ENCODE data around the gene APC. TPM values are rescaled to one million over a fixed set of nuclear protein-coding genes. Genes with fewer than 3 reads are reported as not detected.

The APC gene
- total and polyA plus RNA-seq, 2 of the 8 experiments (the other 6 are each of a cell fraction or from before 2014, with no cell fraction given): 6.8 to 41.9 TPM

- H2BK15ac ChIP-seq (ENCODE audit: low read length): no peak overlapping the region
- H4K91ac ChIP-seq (replicated peaks; ENCODE audit: insufficient read length, low read length): no peak overlapping the region
- ChIA-PET POLR2A (ENCODE audit: partially characterized antibody) (no interaction called here), CTCF (ENCODE audit: partially characterized antibody) (no interaction called here)
- H3K56ac ChIP-seq (replicated peaks; ENCODE audit: insufficient read length, low read depth, low read length): no peak overlapping the region
- H3K9me3 ChIP-seq (ENCODE audit: insufficient read depth in 2 of 2, low read depth in 1 of 2, low read length in 1 of 2): no peaks in the 10 kb centered on the region
- no peak overlapping the region for H2BK20ac ChIP-seq (ENCODE audit: low read length)
- no peak overlapping the region for H3K4me3 ChIP-seq (ENCODE audit: extremely low read depth in 1 of 4, insufficient read depth in 2 of 4, low read depth in 3 of 4, low read length in 4 of 4)
- no peak overlapping the region for H3K18ac ChIP-seq (ENCODE audit: extremely low read depth, low read length)
- H3K79me2 ChIP-seq (ENCODE audit: control insufficient read depth in 1 of 2, insufficient read depth in 2 of 2, low read length in 2 of 2): no peaks in the 10 kb centered on the region
- no peak for FAIRE-seq
- peaks cover 0 to 19% (median 4%) of the 10 kb centered on the region in 4 experiments; a peak in 3 of 8 replicates for H3K36me3 ChIP-seq (ENCODE audit: control insufficient read depth in 2 of 4, insufficient read depth in 4 of 4, low read length in 3 of 4)
- no peak overlapping the region for H3K23ac ChIP-seq (ENCODE audit: insufficient read length)
- H3K14ac ChIP-seq (ENCODE audit: insufficient read length): no peak overlapping the region
- H2AK5ac ChIP-seq (ENCODE audit: low read depth, low read length): no peak overlapping the region
- H3K23me2 ChIP-seq (ENCODE audit: low read depth, low read length): no peaks in the 10 kb centered on the region
- H3K4me1 ChIP-seq (replicated peaks in 1 of 4; ENCODE audit: control insufficient read depth in 3 of 4, insufficient read depth in 4 of 4, low read length in 3 of 4): no peaks in the 10 kb centered on the region
- no peak overlapping the region for H3K4ac ChIP-seq (replicated peaks; ENCODE audit: insufficient read length, low read depth, low read length)
- DNase-seq (ENCODE audit: low read depth in 1 of 2, low spot score in 2 of 2): no peak
- H4K8ac ChIP-seq (ENCODE audit: extremely low read depth, insufficient read depth, low read length): no peak overlapping the region
- no peaks in the 10 kb centered on the region for H4K20me1 ChIP-seq (replicated peaks in 1 of 2; ENCODE audit: control insufficient read depth in 1 of 2, insufficient read depth in 2 of 2, low read length in 2 of 2)
- H3K9ac ChIP-seq (replicated peaks in 1 of 4; ENCODE audit: extremely low read depth in 1 of 4, low read depth in 3 of 4, low read length in 3 of 4): no peak overlapping the region
- no peak overlapping the region for H2AFZ ChIP-seq (ENCODE audit: low read length)
- no peaks in the 10 kb centered on the region for H3K27me3 ChIP-seq (replicated peaks in 1 of 4; ENCODE audit: control insufficient read depth in 3 of 4, extremely low read depth in 1 of 4, insufficient read depth in 3 of 4, low read length in 3 of 4)
- no peak overlapping the region for H2BK12ac ChIP-seq (ENCODE audit: low read depth, low read length)
- H3K4me2 ChIP-seq (ENCODE audit: insufficient read depth in 1 of 2, low read depth in 2 of 2, low read length in 2 of 2): no peak overlapping the region
- H2BK5ac ChIP-seq (ENCODE audit: low read depth, low read length): no peak overlapping the region
- H3K27ac ChIP-seq (ENCODE audit: low read depth, low read length): no peak overlapping the region
- H3K79me1 ChIP-seq (ENCODE audit: low read depth, low read length): no peaks in the 10 kb centered on the region
- H2BK120ac ChIP-seq (replicated peaks; ENCODE audit: low read depth, low read length): no peak overlapping the region
- WGBS, 2 experiments (ENCODE audit: extremely low coverage in 1 of 2, insufficient coverage in 1 of 2, insufficient read length in 1 of 2, insufficient replicate concordance in 2 of 2, low coverage in 1 of 2, low lambda C conversion rate in 2 of 2, missing lambda C conversion rate in 1 of 2): 89% methylated on average over 1 of the region's 1 CpG; no CpG with 5 or more reads in 1 of the 2 experiments
- no peak overlapping the region for H4K5ac ChIP-seq (ENCODE audit: insufficient read length, low read depth, low read length)
- TF ChIP-seq MAFK (IDR thresholded peaks at IDR 0.05; ENCODE audit: low read depth, low read length) (no peak), MAX (IDR thresholded peaks at IDR 0.05) (no peak), EGR1 (IDR thresholded peaks at IDR 0.05; ENCODE audit: borderline replicate concordance, low read depth, low read length) (no peak), POU5F1 (IDR thresholded peaks at IDR 0.05; ENCODE audit: low read depth, low read length) (no peak), YY1 (IDR thresholded peaks at IDR 0.05; ENCODE audit: low read depth, low read length) (no peak), RBBP5 (IDR thresholded peaks at IDR 0.05; ENCODE audit: borderline replicate concordance, low read depth, low read length) (no peak), GTF2F1 (IDR thresholded peaks at IDR 0.05; ENCODE audit: borderline replicate concordance, low read depth, low read length) (no peak), ATF3 (IDR thresholded peaks at IDR 0.05; ENCODE audit: insufficient read depth, low read depth, low read length) (no peak), SIN3A (conservative IDR thresholded peaks at IDR 0.05 in 1 of 2, IDR thresholded peaks at IDR 0.05 in 1 of 2; ENCODE audit: low read depth in 1 of 2, low read length in 2 of 2) (no peak), BCL11A (IDR thresholded peaks at IDR 0.05; ENCODE audit: low read depth in 2 of 2, low read length in 2 of 2) (no peak), HDAC2 (IDR thresholded peaks at IDR 0.05; ENCODE audit: borderline replicate concordance in 1 of 2, low read depth in 2 of 2, low read length in 2 of 2) (no peak), CEBPB (IDR thresholded peaks at IDR 0.05; ENCODE audit: low read depth, low read length) (no peak)
Measured at GRCh38 chr5:112762113-112762810, 24.6 kb downstream of the APC start.
